ENCODE measurements around the gene ZBTB20. TPM values are rescaled to one million over a fixed set of nuclear protein-coding genes. Genes with fewer than 3 reads are reported as not detected.
A peak's percentile ranks its signal among the peaks of the same experiment; 100 is the strongest.

Gene ZBTB20
- total RNA-seq, 1 experiment from 2014 or later: 3.7 TPM

GRCh38 chr3:115169808-115170207 is 22.7 kb upstream of the ZBTB20 start:
- Histone ChIP-seq H3K27me3 (ENCODE audit: low read length) (peaks cover 3% of the 10 kb centered on the region; the same call in 1 of the 2 replicates), H3K79me2 (ENCODE audit: low read length) (no peaks in the 10 kb centered on the region), H3K4me3 (ENCODE audit: low read length) (no peak overlapping the region), H3F3A (ENCODE audit: low read length, unreplicated experiment) (no peaks in the 10 kb centered on the region), H2AFZ (ENCODE audit: low read length) (no peak overlapping the region), H4K20me1 (ENCODE audit: low read length) (no peaks in the 10 kb centered on the region), H3K9ac (ENCODE audit: low read length) (no peak overlapping the region), H3K4me2 (ENCODE audit: low read length) (no peak overlapping the region), H3K27ac (ENCODE audit: low read length) (no peak overlapping the region), H3K4me1 (ENCODE audit: insufficient read depth, low read length) (no peaks in the 10 kb centered on the region), H3K36me3 (ENCODE audit: low read depth, low read length) (no peaks in the 10 kb centered on the region), H3K9me2 (replicated peaks; ENCODE audit: low read length) (no peaks in the 10 kb centered on the region), H3K9me3 (ENCODE audit: low read length) (no peaks in the 10 kb centered on the region)
- CTCF ChIA-PET: interaction anchor here (0.6 kb wide), 1 partner anchor 298 kb away, joined by 3 read pairs; no protein-coding TSS in a partner anchor
- BruUV-seq (replicated peaks): no TSS peak
- POLR2A ChIA-PET (ENCODE audit: unreplicated experiment): no interaction called here
- DNase-seq (peak; percentile 20), ATAC-seq (no peak)
- TF ChIP-seq EZH2phosphoT487 (IDR thresholded peaks at IDR 0.05; ENCODE audit: borderline replicate concordance, low read length) (no peak), CTCF (conservative IDR thresholded peaks at IDR 0.05; ENCODE audit: low read depth, low read length) (peak; percentile 53), EZH2 (IDR thresholded peaks at IDR 0.05; ENCODE audit: low read length, unreplicated experiment) (no peak)
- intact Hi-C loops (cut with micrococcal nuclease): loop anchor here (1.0 to 5.0 kb wide), 4 partner anchors 78 to 788 kb away; no protein-coding TSS in a partner anchor

GRCh38 chr3:115165701-115166100 is 18.6 kb upstream of the ZBTB20 start:
- intact Hi-C loops (cut with micrococcal nuclease): no loop called here
- CTCF ChIA-PET: no interaction called here

More at GRCh38 chr3:115165701-115166100, 18.6 kb upstream of the ZBTB20 start:
- no peak for DNase-seq
- Histone ChIP-seq H4K20me1 (ENCODE audit: low read length) (no peaks in the 10 kb centered on the region), H3K9me2 (replicated peaks; ENCODE audit: low read length) (no peaks in the 10 kb centered on the region), H3F3A (ENCODE audit: low read length, unreplicated experiment) (no peaks in the 10 kb centered on the region), H3K79me2 (ENCODE audit: low read length) (no peaks in the 10 kb centered on the region), H3K4me1 (ENCODE audit: insufficient read depth, low read length) (no peaks in the 10 kb centered on the region), H3K4me3 (ENCODE audit: low read length) (no peak overlapping the region), H3K27ac (ENCODE audit: low read length) (no peak overlapping the region), H2AFZ (ENCODE audit: low read length) (no peak overlapping the region), H3K9ac (ENCODE audit: low read length) (no peak overlapping the region), H3K4me2 (ENCODE audit: low read length) (no peak overlapping the region), H3K27me3 (ENCODE audit: low read length) (no peaks in the 10 kb centered on the region), H3K9me3 (ENCODE audit: low read length) (no peaks in the 10 kb centered on the region), H3K36me3 (ENCODE audit: low read depth, low read length) (no peaks in the 10 kb centered on the region)
- TF ChIP-seq CTCF (conservative IDR thresholded peaks at IDR 0.05; ENCODE audit: low read depth, low read length) (no peak), EZH2 (IDR thresholded peaks at IDR 0.05; ENCODE audit: low read length, unreplicated experiment) (no peak), EZH2phosphoT487 (IDR thresholded peaks at IDR 0.05; ENCODE audit: borderline replicate concordance, low read length) (no peak)
- POLR2A ChIA-PET (ENCODE audit: unreplicated experiment): interaction anchor here (1.0 kb wide), 1 partner anchor 19 kb away, joined by 9 read pairs; the partner anchor contains the start of gene ZBTB20
- peak; percentile 22; the same call in 1 of the 2 replicates for ATAC-seq
- no TSS peak for BruUV-seq (replicated peaks)

Measured in PC-3 (cell line).